ENCODE results near the gene TMEM25.

Gene TMEM25

GRCh38 chr11:118581057-118581456, 50.1 kb downstream of the TMEM25 start:
- DNase-seq (ENCODE audit: low read depth in 2 of 2, low spot score in 1 of 2), result no peak

All from stimulated activated CD8-positive, alpha-beta memory T cell treated with anti-CD3 and anti-CD28 coated beads, Interleukin-4, amount 100 ng/mL, for 1 hour (primary cell).